A549 (cell line): ENCODE results near the gene BZW2.

Source experiments
- CTCF ChIP-seq: fragments of >200 bp; sonication (Bioruptor Twin); formaldehyde crosslinking; IDR thresholded peaks from 3 replicates; pipeline ENCODE4 v1.5.1; 2016
- ZNF302 ChIP-seq: fragments of 250-450 bp; sonication (Bioruptor Pico); IDR thresholded peaks from 2 replicates; pipeline ENCODE4 v1.9.0; 2021; ENCODE audit warnings: inconsistent platforms, mild to moderate bottlenecking, moderate library complexity

DNA sequence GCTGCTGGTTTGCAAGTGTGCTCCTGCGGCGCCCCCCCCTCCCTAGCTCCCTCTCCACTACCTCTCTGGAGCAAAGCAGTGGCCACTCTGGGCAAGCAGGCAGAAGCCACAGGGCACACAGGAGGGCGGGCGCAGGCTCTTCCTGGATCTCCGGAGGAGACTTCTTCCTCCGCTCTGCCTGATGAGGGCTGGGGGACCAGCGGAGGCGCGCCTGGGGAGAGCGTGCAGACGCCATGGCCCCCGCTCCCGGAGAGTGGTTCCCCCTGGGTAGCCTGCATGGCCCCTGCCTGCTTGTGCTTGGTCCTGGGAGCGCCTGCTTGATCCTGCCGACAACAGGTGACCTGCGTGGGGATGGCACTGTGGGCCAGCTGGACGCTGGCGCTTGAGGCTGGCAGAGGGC lies 29.4 kb upstream of the BZW2 start:
- TF ChIP-seq CTCF (no peak), ZNF302 (CRISPR knock-in tag) (no peak)
